Heart left ventricle (tissue), 13 donors: Measurements from ENCODE around the gene HSD17B14.

Experiments used
- CTCF ChIP-seq, 12 donors: fragments of 200-600 bp; sonication (generic) in 4 of 12; IDR thresholded peaks; one replicate each; pipeline versions ENCODE4 v1.5.0 to v1.8.0; 2018 to 2022; ENCODE audit warnings: antibody characterized with exemption in 12 of 12, mild to moderate bottlenecking in 5 of 12
- POLR2A ChIP-seq, 2 donors: fragments of 450-650 bp; IDR thresholded peaks; one replicate each; pipeline ENCODE4 v1.6.1; 2017; ENCODE audit warnings: antibody characterized with exemption in 2 of 2, mild to moderate bottlenecking in 2 of 2, moderate library complexity in 2 of 2
- donor health status: ischemic (EF 13 %, LVEDD 7.1; RV severe dilation, severe dysfunction).
- donor health status: DM: no; HTN: yes; CAD: no.
- donor health status: DM: no; HTN: no; CAD: no.
- donor health status: ischemic (EF 25% LVEDD 6.9; RV normal size, moderate dysfunction).
- donor health status: ischemic (EF 25% LVEDD 5.7; RV mildly dilated, moderate dysfunction).
- donor health status: ischemic (EF 35%, LVEDD 5.7; RV mildly dilated, moderate dysfunction).
- donor health status: nonischemic (EF 11% LVEDD 7.7; RV severe dilation, severe dysfunction).
- donor health status: DM: yes; HTN: yes; CAD: no.
- donor health status: PGD.
- donor health status: ischemic (EF 29% LVEDD 5.4; RV normal size, mild dysfunction).
- donor health status: nonischemic (EF 23%, LVEDD 6.1; RV moderate dilation, normal function).

- TF ChIP-seq CTCF (IDR thresholded peaks at IDR 0.05) = no peak
- no peak for TF ChIP-seq POLR2A (IDR thresholded peaks at IDR 0.05)
These were observed 32.0 kb upstream of the HSD17B14 start, which contains the start of gene PLEKHA4 for GRCh38 chr19:48868114-48868886.
